ENCODE data around the gene DIO1.

Gene DIO1

GRCh38 chr1:53894644-53895043, 657 bp downstream of the DIO1 start:
- no peak overlapping the region for H3K4me3 ChIP-seq (ENCODE audit: low read depth, low read length)
- TF ChIP-seq CTCF (IDR thresholded peaks at IDR 0.05; ENCODE audit: control insufficient read depth, extremely low read depth, insufficient read depth), result no peak
- DNase-seq (ENCODE audit: low read depth), result no peak

- no peak overlapping the region for H3K4me3 ChIP-seq (ENCODE audit: low read depth, low read length)
- DNase-seq (ENCODE audit: low read depth), result no peak
- no peak for TF ChIP-seq CTCF (IDR thresholded peaks at IDR 0.05; ENCODE audit: control insufficient read depth, extremely low read depth, insufficient read depth)
Measured at GRCh38 chr1:53895421-53895820, 1.4 kb downstream of the DIO1 start.

GRCh38 chr1:53896635-53897229, 2.7 kb downstream of the DIO1 start:
- TF ChIP-seq CTCF (IDR thresholded peaks at IDR 0.05; ENCODE audit: control insufficient read depth, extremely low read depth, insufficient read depth), result no peak
- no peak overlapping the region for H3K4me3 ChIP-seq (ENCODE audit: low read depth, low read length)
- DNase-seq (ENCODE audit: low read depth), result peak; percentile 73

GRCh38 chr1:53899206-53899628, 5.2 kb downstream of the DIO1 start:
- peak; percentile 87 for DNase-seq (ENCODE audit: low read depth)
- 0 out of 2 replicates have a peak, but pooled peaks have one; percentile 1 for TF ChIP-seq CTCF (IDR thresholded peaks at IDR 0.05; ENCODE audit: control insufficient read depth, extremely low read depth, insufficient read depth)

GRCh38 chr1:53899708-53900107, 5.7 kb downstream of the DIO1 start:
- no peak for DNase-seq (ENCODE audit: low read depth)
- H3K4me3 ChIP-seq (ENCODE audit: low read depth, low read length), result no peak overlapping the region
- no peak for TF ChIP-seq CTCF (IDR thresholded peaks at IDR 0.05; ENCODE audit: control insufficient read depth, extremely low read depth, insufficient read depth)

More at GRCh38 chr1:53899206-53899628, 5.2 kb downstream of the DIO1 start:
- no peak overlapping the region for H3K4me3 ChIP-seq (ENCODE audit: low read depth, low read length)

GRCh38 chr1:53902235-53903138, 8.5 kb downstream of the DIO1 start:
- TF ChIP-seq CTCF (IDR thresholded peaks at IDR 0.05; ENCODE audit: control insufficient read depth, extremely low read depth, insufficient read depth), result no peak
- DNase-seq (ENCODE audit: low read depth), result no peak

More at GRCh38 chr1:53902235-53903138, 8.5 kb downstream of the DIO1 start:
- H3K4me3 ChIP-seq (ENCODE audit: low read depth, low read length), result no peak overlapping the region

All from LNCaP clone FGC (cell line).